Measurements from ENCODE around the gene RPS21. TPM values are rescaled to one million over a fixed set of nuclear protein-coding genes. Genes with fewer than 3 reads are reported as not detected.

RPS21 gene
- total RNA-seq, 2 experiments from 2014 or later: 1,751 to 1,764 TPM

GRCh38 chr20:62405108-62405980 is 18.4 kb downstream of the RPS21 start:
- Mint-ChIP-seq H3K27me3 (no peaks in the 10 kb centered on the region), H3K4me3 (peak overlapping the region; percentile 78), H3K36me3 (ENCODE audit: low read depth) (no peaks in the 10 kb centered on the region), H3K27ac (peak overlapping the region; percentile 31), H3K9me3 (no peaks in the 10 kb centered on the region), H3K4me1 (peaks cover 37% of the 10 kb centered on the region)
- ChIA-PET POLR2A (interaction anchor here (1.4 to 1.5 kb wide), 2 partner anchors 11 to 19 kb away, joined by 3 to 5 read pairs; partner anchors contain the start of gene RPS21), CTCF (no interaction called here)
- no peak for DNase-seq

GRCh38 chr20:62405981-62406513 is 19.1 kb downstream of the RPS21 start:
- no peaks in the 10 kb centered on the region for H3K9me3 Mint-ChIP-seq
- H3K4me3 Mint-ChIP-seq: peak overlapping the region; percentile 78
- ChIA-PET CTCF (no interaction called here), POLR2A (interaction anchor here (1.4 to 1.5 kb wide), 2 partner anchors 11 to 20 kb away, joined by 3 to 5 read pairs; partner anchors contain the start of gene RPS21)
- DNase-seq: no peak
- H3K27ac Mint-ChIP-seq: peak overlapping the region; percentile 16
- peaks cover 37% of the 10 kb centered on the region for H3K4me1 Mint-ChIP-seq
- no peaks in the 10 kb centered on the region for H3K27me3 Mint-ChIP-seq
- H3K36me3 Mint-ChIP-seq (ENCODE audit: low read depth): no peaks in the 10 kb centered on the region

- Mint-ChIP-seq H3K36me3 (ENCODE audit: low read depth) (no peaks in the 10 kb centered on the region), H3K9me3 (no peaks in the 10 kb centered on the region), H3K27me3 (no peaks in the 10 kb centered on the region), H3K4me1 (peaks cover 37% of the 10 kb centered on the region), H3K27ac (peak overlapping the region; percentile 26), H3K4me3 (peak overlapping the region; percentile 78)
- DNase-seq: no peak
- CTCF ChIA-PET: no interaction called here
- POLR2A ChIA-PET: interaction anchor here (1.0 kb wide), 1 partner anchor 20 kb away, joined by 8 read pairs; the partner anchor contains the start of gene RPS21
These were observed 19.8 kb downstream of the RPS21 start for GRCh38 chr20:62406635-62407176.

- Mint-ChIP-seq H3K27ac (peak within 1 kb of the TSS; percentile 82), H3K4me3 (peak within 1 kb of the TSS; percentile 80), H3K27me3 (no peaks in the 10 kb centered on the region), H3K9me3 (no peaks in the 10 kb centered on the region), H3K4me1 (peaks cover 37% of the 10 kb centered on the region), H3K36me3 (ENCODE audit: low read depth) (no peaks in the 10 kb centered on the region)
- peak; percentile 94 for DNase-seq
- ChIA-PET CTCF (no interaction called here), POLR2A (interaction anchor here (0.7 to 1.0 kb wide), 3 partner anchors 18 to 216 kb away, joined by 3 to 8 read pairs (median 4); partner anchors contain the start of gene RPS21)
These were observed 20.5 kb downstream of the RPS21 start, which contains the start of gene CABLES2 for GRCh38 chr20:62407221-62407992. TSS of gene CABLES2 (minus strand) at chr20:62407285. CDS start at chr20:62407276, 9 bp downstream.

GRCh38 chr20:62408055-62408454 is 21.2 kb downstream of the RPS21 start:
- Mint-ChIP-seq H3K27ac (no peak overlapping the region), H3K9me3 (no peaks in the 10 kb centered on the region), H3K36me3 (ENCODE audit: low read depth) (no peaks in the 10 kb centered on the region), H3K4me3 (no peak overlapping the region), H3K27me3 (no peaks in the 10 kb centered on the region), H3K4me1 (peaks cover 37% of the 10 kb centered on the region)
- ChIA-PET POLR2A (interaction anchor here (0.7 kb wide), 1 partner anchor 19 kb away, joined by 3 read pairs; no protein-coding TSS in a partner anchor), CTCF (interaction anchor here (0.5 kb wide), 1 partner anchor 404 kb away, joined by 3 read pairs; no protein-coding TSS in a partner anchor)
- DNase-seq: no peak

GRCh38 chr20:62408640-62409039 is 21.7 kb downstream of the RPS21 start:
- Mint-ChIP-seq H3K4me1 (peaks cover 35% of the 10 kb centered on the region), H3K36me3 (ENCODE audit: low read depth) (no peaks in the 10 kb centered on the region), H3K9me3 (no peaks in the 10 kb centered on the region), H3K27ac (no peak overlapping the region), H3K27me3 (no peaks in the 10 kb centered on the region), H3K4me3 (no peak overlapping the region)
- ChIA-PET POLR2A (no interaction called here), CTCF (interaction anchor here (0.5 to 2.0 kb wide), 2 partner anchors 9 to 404 kb away, joined by 3 to 5 read pairs; no protein-coding TSS in a partner anchor)
- DNase-seq: no peak

GRCh38 chr20:62409086-62409853 is 22.4 kb downstream of the RPS21 start:
- Mint-ChIP-seq H3K27me3 (no peaks in the 10 kb centered on the region), H3K4me1 (peaks cover 32% of the 10 kb centered on the region), H3K4me3 (no peak overlapping the region), H3K36me3 (ENCODE audit: low read depth) (no peaks in the 10 kb centered on the region), H3K9me3 (no peaks in the 10 kb centered on the region), H3K27ac (no peak overlapping the region)
- ChIA-PET POLR2A (interaction anchor here (0.6 kb wide), 1 partner anchor 208 kb away, joined by 3 read pairs; no protein-coding TSS in a partner anchor), CTCF (interaction anchor here (0.7 to 2.5 kb wide), 6 partner anchors 9 to 399 kb away, joined by 3 to 11 read pairs (median 5); partner anchors contain the start of gene RPS21)
- no peak for DNase-seq

GRCh38 chr20:62409931-62410745 is 23.2 kb downstream of the RPS21 start:
- Mint-ChIP-seq H3K4me3 (no peak overlapping the region), H3K4me1 (peaks cover 29% of the 10 kb centered on the region), H3K9me3 (no peaks in the 10 kb centered on the region), H3K36me3 (ENCODE audit: low read depth) (no peaks in the 10 kb centered on the region), H3K27ac (no peak overlapping the region), H3K27me3 (no peaks in the 10 kb centered on the region)
- CTCF ChIA-PET: interaction anchor here (0.7 to 2.5 kb wide), 7 partner anchors 10 to 398 kb away, joined by 3 to 11 read pairs (median 5); partner anchors contain the start of gene RPS21
- POLR2A ChIA-PET: no interaction called here
- peak; percentile 40 for DNase-seq

GRCh38 chr20:62410746-62411478 is 24.0 kb downstream of the RPS21 start:
- no peak overlapping the region for H3K27ac Mint-ChIP-seq

GRCh38 chr20:62411479-62412193 is 24.7 kb downstream of the RPS21 start:
- DNase-seq: no peak
- H3K27ac Mint-ChIP-seq: no peak overlapping the region
- no peaks in the 10 kb centered on the region for H3K9me3 Mint-ChIP-seq
- CTCF ChIA-PET: interaction anchor here (1.6 to 2.5 kb wide), 2 partner anchors 29 to 381 kb away, joined by 3 to 9 read pairs; no protein-coding TSS in a partner anchor
- H3K27me3 Mint-ChIP-seq: no peaks in the 10 kb centered on the region
- no peak overlapping the region for H3K4me3 Mint-ChIP-seq
- H3K4me1 Mint-ChIP-seq: peaks cover 17% of the 10 kb centered on the region
- H3K36me3 Mint-ChIP-seq (ENCODE audit: low read depth): no peaks in the 10 kb centered on the region
- POLR2A ChIA-PET: no interaction called here

More at GRCh38 chr20:62410746-62411478, 24.0 kb downstream of the RPS21 start:
- Mint-ChIP-seq H3K4me3 (no peak overlapping the region), H3K36me3 (ENCODE audit: low read depth) (no peaks in the 10 kb centered on the region), H3K27me3 (no peaks in the 10 kb centered on the region), H3K9me3 (no peaks in the 10 kb centered on the region), H3K4me1 (peaks cover 21% of the 10 kb centered on the region)
- ChIA-PET POLR2A (no interaction called here), CTCF (interaction anchor here (1.6 to 2.5 kb wide), 4 partner anchors 11 to 381 kb away, joined by 3 to 11 read pairs (median 7); no protein-coding TSS in a partner anchor)
- no peak for DNase-seq
